K562 (cell line): ENCODE data around the gene USP13. TPM values are rescaled to one million over a fixed set of nuclear protein-coding genes. Genes with fewer than 3 reads are reported as not detected.

Experiments used
- ATAC-seq: fragments of 200-7000 bp; cut with Tn5 transposase; 3 replicates; pipeline ENCODE4 v1.9.1; 2020; ENCODE audit warnings: moderate library complexity
- BruUV-seq: library from RNA; stranded (reverse); fragments of 400-500 nt; replicated peaks from 2 replicates; lab custom pipeline; 2021; lab: Mats Ljungman, UMichigan
- CTCF ChIA-PET: fragments of 300-600 bp; formaldehyde crosslinking; extraction: SDS; loops from one replicate; lab custom pipeline; 2021; ENCODE audit warnings: low intra/inter-chr PET ratio; lab: Yijun Ruan, JAX
- POLR2A ChIA-PET: fragments of 300-600, 350-650 bp; sonication (Branson Sonifier 250); formaldehyde crosslinking; extraction: SDS; loops from one replicate; lab custom pipeline; 2021; ENCODE audit warnings: antibody characterized with exemption, inconsistent platforms; lab: Yijun Ruan, JAX
- DNase-seq, 4 experiments: peaks; one replicate each; pipeline versions ENCODE4 v3.0.0 to v3.0.0-alpha.2; 2011 to 2018; ENCODE audit warnings: low spot score in 3 of 4, mixed read lengths in 3 of 4; ENCODE audit errors: extremely low read depth in 1 of 4
- FAIRE-seq: peaks from 2 replicates; lab custom pipeline; 2011; peaks lifted over from hg19 to GRCh38; lab: Jason Lieb, UNC
- H2AFZ ChIP-seq: 2 replicates; pipeline ENCODE4 v1.6.0; 2011; ENCODE audit warnings: low read depth, low read length, control low read depth, inconsistent platforms
- H3K27ac ChIP-seq: fragments of 200-600 bp; 3 replicates; pipeline ENCODE4 v1.8.0; 2011; ENCODE audit warnings: low read depth, mild to moderate bottlenecking, control low read depth, inconsistent platforms, low read length, moderate library complexity, mixed read lengths; ENCODE audit errors: extremely low read depth
- H3K27me3 ChIP-seq, 2 experiments: fragments of 300-600 bp in 1 of 2; 2 replicates in 1 of 2; 3 replicates in 1 of 2; pipeline versions ENCODE4 v1.6.0 to v1.8.0; 2011; ENCODE audit warnings: inconsistent platforms in 2 of 2, low read length in 2 of 2, mild to moderate bottlenecking in 1 of 2, mixed read lengths in 1 of 2, moderate library complexity in 1 of 2; ENCODE audit not compliant: control insufficient read depth in 2 of 2, insufficient read depth in 2 of 2
- H3K36me3 ChIP-seq: fragments of 300-600 bp; 3 replicates; pipeline ENCODE4 v1.8.0; 2011; ENCODE audit warnings: mild to moderate bottlenecking, low read length, inconsistent platforms; ENCODE audit not compliant: control insufficient read depth, insufficient read depth
- H3K4me1 ChIP-seq, 2 experiments: fragments of 200-600 bp in 1 of 2; replicated peaks in 1 of 2; 2 replicates in 1 of 2; 3 replicates in 1 of 2; pipeline versions ENCODE4 v1.5.1 to v1.8.0; 2011; ENCODE audit warnings: inconsistent platforms in 2 of 2, low read length in 2 of 2, mild to moderate bottlenecking in 1 of 2, mixed read lengths in 1 of 2, moderate library complexity in 1 of 2; ENCODE audit not compliant: control insufficient read depth in 2 of 2, insufficient read depth in 2 of 2
- H3K4me2 ChIP-seq: 2 replicates; pipeline ENCODE4 v1.6.1; 2011; ENCODE audit warnings: low read length, control low read depth, inconsistent platforms, mixed read lengths; ENCODE audit not compliant: insufficient read depth
- H3K4me3 ChIP-seq: fragments of 200-600 bp; sonication (generic), shearing (Covaris generic); 2 replicates; pipeline ENCODE4 v1.5.1; 2016; ENCODE audit warnings: control low read depth, inconsistent platforms
- H3K79me2 ChIP-seq: fragments of 200-600 bp; 3 replicates; pipeline ENCODE4 v1.8.0; 2011; ENCODE audit warnings: low read length, inconsistent platforms; ENCODE audit not compliant: control insufficient read depth, insufficient read depth
- H3K9ac ChIP-seq, 2 experiments: 2 replicates each; pipeline versions ENCODE4 v1.6.0 to v1.6.1; 2011; ENCODE audit warnings: low read depth in 2 of 2, low read length in 2 of 2, control low read depth in 1 of 2, inconsistent platforms in 1 of 2, mild to moderate bottlenecking in 1 of 2, mixed read lengths in 1 of 2; ENCODE audit not compliant: insufficient read depth in 1 of 2
- H3K9me1 ChIP-seq: one replicate; pipeline ENCODE4 v1.6.0; 2011; ENCODE audit warnings: inconsistent platforms, mild to moderate bottlenecking, low read length, moderate library complexity; ENCODE audit not compliant: control insufficient read depth, insufficient read depth
- H3K9me3 ChIP-seq: replicated peaks from 2 replicates; pipeline ENCODE4 v1.5.1; 2011; ENCODE audit warnings: low read depth, low read length, inconsistent platforms; ENCODE audit not compliant: control insufficient read depth, insufficient read depth
- H4K20me1 ChIP-seq: replicated peaks from 2 replicates; pipeline ENCODE4 v1.6.1; 2011; ENCODE audit warnings: low read length, inconsistent platforms, mixed read lengths; ENCODE audit not compliant: control insufficient read depth, insufficient read depth
- CBX2 ChIP-seq: fragments of 200-600 bp; sonication (generic); IDR thresholded peaks from one replicate; pipeline ENCODE4 v1.6.1; 2012; ENCODE audit warnings: mild to moderate bottlenecking, low read length, inconsistent platforms; ENCODE audit not compliant: insufficient read depth, poor library complexity, severe bottlenecking
- CC2D1A ChIP-seq: fragments of 450-650 bp; IDR thresholded peaks from 2 replicates; pipeline ENCODE4 v1.6.1; 2017; ENCODE audit warnings: mild to moderate bottlenecking
- CCNT2 ChIP-seq: IDR thresholded peaks from 2 replicates; pipeline ENCODE4 v1.6.1; 2011; ENCODE audit warnings: borderline replicate concordance, low read depth, mild to moderate bottlenecking, moderate library complexity, mixed read lengths, low read length; ENCODE audit not compliant: insufficient read length; ENCODE audit errors: extremely low read depth
- CREB1 ChIP-seq, 2 experiments: sonication (generic) in 1 of 2; formaldehyde crosslinking in 1 of 2; IDR thresholded peaks; 2 replicates each; pipeline versions ENCODE4 v1.6.1 to v1.8.0; 2012 to 2022; ENCODE audit warnings: inconsistent platforms in 1 of 2, mild to moderate bottlenecking in 1 of 2, missing genetic modification reagents in 1 of 2, moderate library complexity in 1 of 2
- ELF2 ChIP-seq: fragments of 250-450 bp; sonication (Bioruptor Pico); IDR thresholded peaks from 2 replicates; pipeline ENCODE4 v1.5.0; 2021; ENCODE audit warnings: mild to moderate bottlenecking
- HSF4 ChIP-seq: fragments of 250-450 bp; sonication (Bioruptor Pico); IDR thresholded peaks from 2 replicates; pipeline ENCODE4 v2.1.2; 2022; ENCODE audit warnings: mild to moderate bottlenecking, moderate library complexity, borderline replicate concordance
- IRF1 ChIP-seq: sonication (generic); formaldehyde crosslinking; IDR thresholded peaks from 2 replicates; pipeline ENCODE4 v1.8.0; 2022; ENCODE audit warnings: missing genetic modification reagents, mild to moderate bottlenecking, borderline replicate concordance
- IRF9 ChIP-seq: fragments of 450-650 bp; IDR thresholded peaks from 2 replicates; pipeline ENCODE4 v1.6.1; 2016; ENCODE audit warnings: missing biosample characterization, missing genetic modification characterization
- MBD2 ChIP-seq: sonication (generic); IDR thresholded peaks from 2 replicates; pipeline ENCODE4 v1.6.1; 2016; ENCODE audit warnings: low read depth, borderline replicate concordance
- SIN3B ChIP-seq: fragments of 450-650 bp; IDR thresholded peaks from 2 replicates; pipeline ENCODE4 v1.6.1; 2017; ENCODE audit warnings: low read depth, mild to moderate bottlenecking, moderate library complexity
- SMAD2 ChIP-seq: fragments of 150-350 bp; IDR thresholded peaks from 2 replicates; pipeline ENCODE4 v1.6.1; 2014; ENCODE audit warnings: low read depth, mild to moderate bottlenecking, low read length
- SMC3 ChIP-seq: conservative IDR thresholded peaks from 2 replicates; pipeline ENCODE4 v1.6.1; 2011; ENCODE audit warnings: low read depth, low read length, improper control_type of control experiment; ENCODE audit not compliant: insufficient read depth
- TEAD4 ChIP-seq, 2 experiments: sonication (generic) in 1 of 2; formaldehyde crosslinking in 1 of 2; IDR thresholded peaks; 2 replicates each; pipeline versions ENCODE4 v1.6.1 to v1.8.0; 2012 to 2022; ENCODE audit warnings: borderline replicate concordance in 1 of 2, inconsistent platforms in 1 of 2, low read length in 1 of 2, mild to moderate bottlenecking in 1 of 2, missing genetic modification reagents in 1 of 2
- TFAM ChIP-seq: fragments of 250-450 bp; sonication (Bioruptor Pico); conservative IDR thresholded peaks from 2 replicates; pipeline ENCODE4 v1.5.0; 2021; ENCODE audit warnings: mild to moderate bottlenecking, moderate library complexity
- USF2 ChIP-seq: sonication (generic); formaldehyde crosslinking; IDR thresholded peaks from 2 replicates; pipeline ENCODE4 v1.5.0; 2020; ENCODE audit warnings: missing genetic modification reagents
- ZNF197 ChIP-seq: fragments of 200-800 bp; sonication (Bioruptor generic); IDR thresholded peaks from 2 replicates; pipeline ENCODE4 v1.6.1; 2016; ENCODE audit warnings: low read depth, missing genetic modification characterization, missing compliant biosample characterization
- ZNF764 ChIP-seq: fragments of 250-450 bp; sonication (Bioruptor Pico); IDR thresholded peaks from 2 replicates; pipeline ENCODE4 v1.4.0; 2020; ENCODE audit warnings: low read depth, mild to moderate bottlenecking, moderate library complexity
- ZNF830 ChIP-seq: fragments of 250-450 bp; sonication (Bioruptor Pico); IDR thresholded peaks from 2 replicates; pipeline ENCODE4 v1.5.0; 2021; ENCODE audit warnings: mild to moderate bottlenecking
- WGBS: fragments of 100-300 bp; shearing (Covaris generic); methylation state at CpG from one replicate; pipeline ENCODE4 v1.1.6; 2016; ENCODE audit warnings: low coverage, mixed read lengths; ENCODE audit not compliant: insufficient coverage; ENCODE audit errors: missing lambda C conversion rate; 5-methylcytosine and 5-hydroxymethylcytosine counted together
- in situ Hi-C: fragments of 300-500 bp; cut with MboI; formaldehyde crosslinking; loops from 4 replicates; pipeline ENCODE4 v1.15.0; 2018; ENCODE audit warnings: inconsistent platforms, mixed read lengths
- intact Hi-C: fragments of 100-400 bp; cut with micrococcal nuclease; formaldehyde crosslinking; loops from 2 replicates; pipeline ENCODE4 v1.14.2; 2022
- polyA plus RNA-seq, 8 experiments: library from polyadenylated mRNA; depleted of rRNA in 4 of 8; stranded (reverse) in 5 of 8; unstranded in 3 of 8; fragments of >200 nt; fragmentation: Nextera tagmentation in 2 of 8; fragmentation: Illumina TruSeq in 1 of 8; extraction: Ambion mirVana in 2 of 8; extraction: Trizol in 1 of 8; gene quantifications; 2 replicates each; pipeline versions ENCODE4 v1.2.1 to v1.2.3, GENCODE V29; 2011 to 2014; ENCODE audit warnings: inconsistent platforms in 1 of 8, missing spikeins in 1 of 8
- total RNA-seq, 7 experiments: library from RNA; depleted of rRNA in 6 of 7; stranded (reverse); fragments of >200 nt in 6 of 7; fragmentation: Illumina TruSeq in 2 of 7; extraction: Trizol in 2 of 7; gene quantifications; 2 replicates each; pipeline versions ENCODE4 v1.2.1 to v1.2.3, GENCODE V29; 2011 to 2021; ENCODE audit warnings: low replicate concordance in 1 of 7

Gene USP13
- total and polyA plus RNA-seq, 9 of the 15 experiments (the other 6 are each of a cell fraction or from before 2014, with no cell fraction given), result 0.11 to 2.3 (median 0.51) TPM

- TF ChIP-seq CCNT2, result no peak
- TF ChIP-seq SMC3, result no peak
- no peak for TF ChIP-seq CBX2
- TF ChIP-seq ZNF197 (CRISPR knock-in tag), result no peak
- peak; percentile 55 for TF ChIP-seq USF2 (CRISPR knock-in tag)
- no peak for TF ChIP-seq IRF9 (tag)
Measured at GRCh38 chr3:179769411-179770247, 116.8 kb downstream of the USP13 start (continued).

GRCh38 chr3:179771797-179772196, 119.0 kb downstream of the USP13 start:
- Histone ChIP-seq H4K20me1 (no peaks in the 10 kb centered on the region), H3K9me3 (no peaks in the 10 kb centered on the region), H3K4me3 (no peak overlapping the region), H3K27me3 (no peaks in the 10 kb centered on the region), H2AFZ (no peak overlapping the region), H3K79me2 (no peaks in the 10 kb centered on the region), H3K4me2 (no peak overlapping the region), H3K4me1 (no peaks in the 10 kb centered on the region), H3K9ac (no peak overlapping the region), H3K27ac (no peak overlapping the region), H3K36me3 (no peaks in the 10 kb centered on the region), H3K9me1 (no peaks in the 10 kb centered on the region)
- POLR2A ChIA-PET, result no interaction called here
- ATAC-seq (no peak), DNase-seq (no peak), FAIRE-seq (no peak)
- no TSS peak for BruUV-seq
- in situ Hi-C loops (no loop called here), intact Hi-C loops (no loop called here)
- CTCF ChIA-PET, result no interaction called here
- 0% methylated on average over 4 of the region's 4 CpGs for WGBS
- TF ChIP-seq SIN3B (no peak), ZNF830 (CRISPR knock-in tag) (no peak), TEAD4 (IDR thresholded peaks at IDR 0.05; ENCODE audit: low read length) (no peak), TEAD4 (CRISPR knock-in tag; IDR thresholded peaks at IDR 0.05; ENCODE audit: borderline replicate concordance) (no peak), CC2D1A (no peak), MBD2 (no peak), ELF2 (no peak), IRF1 (CRISPR knock-in tag) (no peak), ZNF764 (CRISPR knock-in tag) (no peak), HSF4 (CRISPR knock-in tag) (no peak), TFAM (no peak), CREB1 (IDR thresholded peaks at IDR 0.05) (no peak), CREB1 (CRISPR knock-in tag; IDR thresholded peaks at IDR 0.05) (no peak), SMAD2 (no peak)
